GM12878 (cell line): Measurements from ENCODE around the gene ZFP36. TPM values are rescaled to one million over a fixed set of nuclear protein-coding genes. Genes with fewer than 3 reads are reported as not detected.
A peak's percentile ranks its signal among the peaks of the same experiment; 100 is the strongest.

Source experiments
- ASH2L ChIP-seq: fragments of 300-600, 200-600 bp; sonication (generic); IDR thresholded peaks from 2 replicates; pipeline ENCODE4 v1.6.1; 2017; ENCODE audit warnings: low read depth, mild to moderate bottlenecking, borderline replicate concordance
- BCL11A ChIP-seq: IDR thresholded peaks from 2 replicates; pipeline ENCODE4 v1.6.1; 2011; ENCODE audit warnings: low read depth, low read length
- CTCF ChIP-seq, 3 experiments: IDR thresholded peaks in 2 of 3; conservative IDR thresholded peaks in 1 of 3; 2 replicates each; pipeline ENCODE4 v1.5.1; 2011; ENCODE audit warnings: low read depth in 3 of 3, low read length in 3 of 3, mild to moderate bottlenecking in 3 of 3, control low read depth in 2 of 3, moderate library complexity in 2 of 3, inconsistent platforms in 1 of 3, mixed read lengths in 1 of 3; ENCODE audit not compliant: control insufficient read depth in 2 of 3, insufficient read depth in 1 of 3; ENCODE audit errors: extremely low read depth in 1 of 3
- CUX1 ChIP-seq: IDR thresholded peaks from 2 replicates; pipeline ENCODE4 v1.6.1; 2012; ENCODE audit warnings: improper control_type of control experiment, low read depth, low read length; ENCODE audit not compliant: insufficient replicate concordance
- EED ChIP-seq: sonication (generic); IDR thresholded peaks from 2 replicates; pipeline ENCODE4 v1.6.1; 2016; ENCODE audit warnings: antibody characterized with exemption, low read depth
- HSF1 ChIP-seq: fragments of 150-350 bp; IDR thresholded peaks from 2 replicates; pipeline ENCODE4 v1.6.1; 2014; ENCODE audit warnings: mild to moderate bottlenecking, low read depth, low read length
- KDM1A ChIP-seq: fragments of 200-600 bp; sonication (generic); IDR thresholded peaks from 2 replicates; pipeline ENCODE4 v1.6.1; 2016; ENCODE audit warnings: borderline replicate concordance
- PAX5 ChIP-seq: IDR thresholded peaks from 2 replicates; pipeline ENCODE4 v1.6.1; 2011; ENCODE audit warnings: low read depth, low read length, borderline replicate concordance
- SUZ12 ChIP-seq: fragments of 200-600 bp; sonication (generic); IDR thresholded peaks from one replicate; pipeline ENCODE4 v1.6.1; 2018; ENCODE audit warnings: antibody characterized with exemption, mild to moderate bottlenecking; ENCODE audit not compliant: unreplicated experiment
- ZNF592 ChIP-seq: fragments of 450-650 bp; IDR thresholded peaks from 2 replicates; pipeline ENCODE4 v1.6.1; 2017; ENCODE audit warnings: mild to moderate bottlenecking, moderate library complexity
- ZSCAN29 ChIP-seq: fragments of 450-650 bp; IDR thresholded peaks from 2 replicates; pipeline ENCODE4 v1.6.1; 2017; ENCODE audit warnings: mild to moderate bottlenecking, moderate library complexity
- ZZZ3 ChIP-seq: IDR thresholded peaks from 2 replicates; pipeline ENCODE4 v1.6.1; 2011; ENCODE audit warnings: low read depth; ENCODE audit not compliant: control insufficient read depth, insufficient read length
- polyA plus RNA-seq, 11 experiments: library from polyadenylated mRNA; depleted of rRNA in 4 of 11; unstranded in 6 of 11; stranded (reverse) in 5 of 11; fragments of >200 nt; fragmentation: Nextera tagmentation in 4 of 11; fragmentation: Illumina TruSeq in 1 of 11; extraction: Ambion mirVana in 4 of 11; extraction: Trizol in 1 of 11; gene quantifications; 1 replicate in 1 of 11; 2 replicates in 10 of 11; pipeline versions ENCODE4 v1.2.1 to v1.2.3, GENCODE V29; 2011 to 2016; ENCODE audit warnings: inconsistent platforms in 2 of 11, missing spikeins in 2 of 11, low read depth in 1 of 11
- total RNA-seq, 4 experiments: library from RNA; depleted of rRNA in 3 of 4; stranded (reverse); fragments of >200 nt in 3 of 4; fragmentation: Illumina TruSeq in 1 of 4; extraction: Trizol in 1 of 4; gene quantifications; 2 replicates each; pipeline versions ENCODE4 v1.2.1 to v1.2.3, GENCODE V29; 2013 to 2021
- TF ChIP-seq, protein P1 (sequence below): IDR thresholded peaks from 2 replicates; pipeline ENCODE4 v1.6.1; 2012; ENCODE audit warnings: low read length, inconsistent platforms

The ZFP36 gene
- total and polyA plus RNA-seq, 10 of the 15 experiments (the other 5 are each of a cell fraction or from before 2014, with no cell fraction given) = 5.3 to 55.0 (median 18.1) TPM

- TF ChIP-seq ZZZ3 (no peak), PAX5 (peak; percentile 50; the same call in 1 of the 2 replicates), ZSCAN29 (no peak), CTCF (IDR thresholded peaks at IDR 0.05 in 2 of 3, conservative IDR thresholded peaks at IDR 0.05 in 1 of 3; ENCODE audit: control insufficient read depth in 2 of 3, extremely low read depth in 1 of 3, insufficient read depth in 1 of 3, low read depth in 3 of 3, low read length in 3 of 3) (0 out of 6 replicates have a peak, but pooled peaks of 1 of the 3 experiments have one; percentile 10), KDM1A (no peak), EED (no peak), BCL11A (no peak), ZNF592 (peak; percentile 62; the same call in 1 of the 2 replicates), HSF1 (no peak), CUX1 (no peak), ASH2L (0 out of 2 replicates have a peak, but pooled peaks have one; percentile 18), SUZ12 (no peak)
- TF ChIP-seq, protein P1, sequence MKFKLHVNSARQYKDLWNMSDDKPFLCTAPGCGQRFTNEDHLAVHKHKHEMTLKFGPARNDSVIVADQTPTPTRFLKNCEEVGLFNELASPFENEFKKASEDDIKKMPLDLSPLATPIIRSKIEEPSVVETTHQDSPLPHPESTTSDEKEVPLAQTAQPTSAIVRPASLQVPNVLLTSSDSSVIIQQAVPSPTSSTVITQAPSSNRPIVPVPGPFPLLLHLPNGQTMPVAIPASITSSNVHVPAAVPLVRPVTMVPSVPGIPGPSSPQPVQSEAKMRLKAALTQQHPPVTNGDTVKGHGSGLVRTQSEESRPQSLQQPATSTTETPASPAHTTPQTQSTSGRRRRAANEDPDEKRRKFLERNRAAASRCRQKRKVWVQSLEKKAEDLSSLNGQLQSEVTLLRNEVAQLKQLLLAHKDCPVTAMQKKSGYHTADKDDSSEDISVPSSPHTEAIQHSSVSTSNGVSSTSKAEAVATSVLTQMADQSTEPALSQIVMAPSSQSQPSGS = no peak; the same call in 1 of the 2 replicates
Observed at GRCh38 chr19:39390751-39391437, 15.8 kb upstream of the ZFP36 start, which contains the start of the genes MED29 and PAF1 (continued).
